ENCODE data around the gene PAOX. TPM values are rescaled to one million over a fixed set of nuclear protein-coding genes. Genes with fewer than 3 reads are reported as not detected.

The PAOX gene
- total RNA-seq, 1 experiment from 2014 or later, result 1.0 TPM

DNA sequence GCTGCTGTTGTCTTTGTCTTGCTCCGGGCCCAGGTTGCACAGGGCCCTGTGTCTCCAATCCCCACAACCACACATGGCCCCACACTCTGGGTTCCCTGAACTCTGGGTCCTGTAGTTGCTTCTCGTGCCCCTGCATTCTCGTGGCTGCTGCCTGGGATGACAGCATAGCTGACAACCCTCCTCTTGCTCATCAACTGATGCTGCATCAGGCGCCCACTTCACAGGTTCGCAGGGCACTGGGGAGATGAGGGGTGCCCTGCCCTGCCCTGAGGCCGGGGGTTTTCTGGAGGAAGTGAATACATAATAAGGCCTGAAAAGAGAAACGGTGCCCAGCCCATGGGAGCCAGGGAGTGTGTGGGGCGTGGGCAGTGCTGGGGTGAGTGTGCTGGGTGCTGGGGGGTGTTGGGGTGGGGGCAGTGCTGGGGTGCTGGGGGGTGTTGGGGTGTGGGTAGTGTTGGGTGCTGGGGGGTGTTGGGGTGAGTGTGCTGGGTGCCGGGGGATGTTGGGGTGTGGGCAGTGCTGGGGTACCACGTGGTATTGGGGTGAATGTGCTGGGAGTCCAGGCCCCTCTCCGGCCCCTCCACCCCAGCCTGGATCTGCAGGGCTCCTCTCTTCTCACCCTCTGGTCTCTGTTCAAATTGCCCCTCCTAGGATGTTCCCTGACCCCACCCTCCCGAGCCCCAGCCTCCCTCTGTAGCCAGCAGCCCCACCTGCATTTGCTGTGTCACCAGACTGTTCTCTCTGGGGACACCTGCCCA is 12.9 kb downstream of the PAOX start:
- in situ Hi-C loops (cut with HindIII; ENCODE audit: low pct_unique_long_range_greater_than_20kb, low sequenced_read_pairs), result no loop called here

DNA sequence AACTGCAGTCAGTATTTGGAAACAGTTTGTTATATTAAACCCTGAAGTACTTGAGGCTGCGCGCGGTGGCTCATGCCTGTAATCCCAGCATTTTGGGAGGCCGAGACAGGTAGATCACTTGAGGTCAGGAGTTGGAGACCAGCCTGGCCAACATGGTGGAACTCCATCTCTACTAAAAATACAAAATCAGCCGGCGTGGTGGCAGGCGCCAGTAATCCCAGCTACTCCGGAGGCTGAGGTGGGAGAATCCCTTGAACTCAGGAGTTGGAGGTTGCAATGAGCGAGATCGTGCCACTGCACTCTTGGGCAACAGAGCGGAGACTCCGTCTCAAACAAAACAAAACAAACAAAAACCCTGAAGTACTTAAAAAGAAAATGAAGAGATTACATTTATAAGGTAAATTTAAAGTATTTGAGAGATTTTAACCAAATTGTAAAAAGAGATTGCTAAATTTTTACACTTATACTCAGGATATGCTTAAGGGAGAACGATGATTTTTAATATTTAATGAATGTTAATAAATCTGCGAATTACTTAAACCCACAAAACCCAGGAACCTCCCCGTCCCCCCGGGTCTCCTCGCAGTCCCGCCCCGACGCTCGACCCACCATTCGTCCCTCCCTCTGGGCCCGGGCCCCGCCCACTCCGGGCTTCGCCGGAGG is 14.5 kb downstream of the PAOX start:
- no peak for DNase-seq (ENCODE audit: low read depth, low spot score)
- in situ Hi-C loops (cut with HindIII; ENCODE audit: low pct_unique_long_range_greater_than_20kb, low sequenced_read_pairs), result no loop called here

More for the DNA sequence above, 12.9 kb downstream of the PAOX start:
- DNase-seq (ENCODE audit: low read depth, low spot score), result no peak

DNA sequence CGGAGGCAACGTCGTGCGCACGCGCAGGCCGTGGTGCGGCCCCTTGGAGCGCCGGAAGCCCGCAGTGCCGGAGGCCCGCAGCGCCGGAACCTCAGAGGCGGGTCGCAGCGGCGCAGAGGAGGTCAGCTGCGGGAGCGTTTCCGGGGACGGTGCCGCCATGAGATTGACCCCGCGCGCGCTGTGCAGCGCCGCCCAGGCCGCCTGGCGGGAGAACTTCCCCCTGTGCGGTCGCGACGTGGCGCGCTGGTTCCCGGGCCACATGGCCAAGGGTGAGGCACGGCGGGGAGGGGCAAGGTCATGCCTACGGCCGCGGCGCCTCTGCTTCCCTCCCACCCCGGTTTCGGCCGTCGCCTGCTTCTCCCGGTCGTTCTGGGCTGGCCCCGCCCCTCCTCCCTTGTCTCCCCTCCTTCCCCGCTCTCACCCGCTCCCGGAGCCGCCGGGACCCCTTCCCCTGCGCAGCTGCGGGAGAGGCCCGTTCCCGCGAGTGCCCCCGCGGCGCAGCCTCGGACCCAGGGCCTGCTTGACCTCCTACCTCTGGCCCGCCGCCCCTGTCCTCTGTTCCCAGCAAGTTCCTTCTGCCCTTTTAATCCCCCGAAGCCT is 15.1 kb downstream of the PAOX start, which contains the start of gene MTG1:
TSS of gene MTG1 (plus strand) at position 94 of the 600 bp plus-strand sequence. CDS start at position 158, 64 bp downstream.
- in situ Hi-C loops (cut with HindIII; ENCODE audit: low pct_unique_long_range_greater_than_20kb, low sequenced_read_pairs), result no loop called here
- peak; percentile 89 for DNase-seq (ENCODE audit: low read depth, low spot score)

DNA sequence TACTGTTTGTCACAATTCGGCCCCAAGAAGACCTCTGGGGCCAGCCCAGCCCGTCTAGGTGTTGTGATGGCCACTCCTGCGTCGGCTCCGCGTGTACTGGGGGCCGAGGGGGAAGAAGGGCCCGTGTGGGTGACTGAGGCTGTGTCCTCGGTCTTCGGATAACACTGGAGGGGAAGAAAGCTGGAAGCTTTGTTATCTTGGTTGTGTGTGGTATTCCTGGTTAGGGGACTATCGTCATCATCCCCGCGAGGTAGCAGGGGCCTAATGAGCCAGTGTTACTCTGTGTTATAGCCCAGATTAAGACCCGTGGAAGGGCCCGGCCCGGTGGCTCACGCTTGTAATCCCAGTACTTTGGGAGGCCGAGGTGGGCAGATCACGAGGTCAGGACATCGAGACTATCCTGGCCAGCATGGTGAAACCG is 15.7 kb downstream of the PAOX start:
- DNase-seq (ENCODE audit: low read depth, low spot score), result no peak

DNA sequence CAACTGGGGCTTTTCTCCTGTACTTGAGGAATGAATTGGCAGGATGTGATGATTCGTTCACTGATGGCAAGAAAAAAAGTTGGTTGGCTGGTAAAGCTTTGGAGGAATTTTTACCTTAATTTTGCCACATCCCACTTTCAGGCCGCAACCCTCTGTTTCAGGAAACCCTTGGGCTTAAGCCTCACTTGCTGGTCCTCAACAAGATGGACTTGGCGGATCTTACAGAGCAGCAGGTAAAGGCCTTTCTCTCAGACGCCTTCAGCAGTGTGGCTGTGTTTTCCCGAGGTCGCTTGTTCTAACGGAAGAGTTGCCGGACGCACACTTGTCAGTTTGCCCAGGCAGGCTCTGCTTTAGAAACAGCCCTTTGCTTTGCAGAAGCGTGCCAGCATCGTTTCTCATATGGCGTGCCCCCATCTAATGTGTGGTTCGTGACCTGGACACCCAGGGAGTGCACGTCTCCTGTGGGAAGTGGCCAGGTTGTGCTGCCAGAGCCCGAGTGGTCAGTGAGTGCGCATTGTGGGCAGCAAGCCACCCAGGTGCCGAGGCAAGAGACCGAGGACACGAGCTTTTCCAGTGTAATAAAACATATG is 17.1 kb downstream of the PAOX start:
- in situ Hi-C loops (cut with HindIII; ENCODE audit: low pct_unique_long_range_greater_than_20kb, low sequenced_read_pairs), result no loop called here
- DNase-seq (ENCODE audit: low read depth, low spot score), result no peak

More for the DNA sequence above, 15.7 kb downstream of the PAOX start:
- in situ Hi-C loops (cut with HindIII; ENCODE audit: low pct_unique_long_range_greater_than_20kb, low sequenced_read_pairs), result no loop called here

DNA sequence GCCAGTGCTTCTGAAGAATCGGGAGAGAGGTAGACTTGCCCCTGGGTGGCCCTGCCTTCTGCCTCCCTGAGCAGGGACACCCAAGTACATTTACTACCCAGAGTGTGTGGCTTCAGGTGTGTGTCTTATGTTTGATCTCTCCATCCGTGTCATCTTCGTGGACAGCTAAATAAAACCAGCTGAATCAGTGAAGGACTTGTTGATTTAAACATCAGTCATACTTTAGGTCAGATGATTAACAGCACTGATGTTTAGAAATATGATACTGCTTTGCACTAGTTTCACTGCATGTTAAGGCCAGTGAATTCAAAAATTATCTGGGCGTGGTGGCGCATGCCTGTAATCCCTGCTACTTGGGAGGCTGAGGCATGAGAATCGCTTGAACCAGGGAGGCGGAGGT is 18.9 kb downstream of the PAOX start:
- DNase-seq (ENCODE audit: low read depth, low spot score), result no peak
- in situ Hi-C loops (cut with HindIII; ENCODE audit: low pct_unique_long_range_greater_than_20kb, low sequenced_read_pairs), result no loop called here

DNA sequence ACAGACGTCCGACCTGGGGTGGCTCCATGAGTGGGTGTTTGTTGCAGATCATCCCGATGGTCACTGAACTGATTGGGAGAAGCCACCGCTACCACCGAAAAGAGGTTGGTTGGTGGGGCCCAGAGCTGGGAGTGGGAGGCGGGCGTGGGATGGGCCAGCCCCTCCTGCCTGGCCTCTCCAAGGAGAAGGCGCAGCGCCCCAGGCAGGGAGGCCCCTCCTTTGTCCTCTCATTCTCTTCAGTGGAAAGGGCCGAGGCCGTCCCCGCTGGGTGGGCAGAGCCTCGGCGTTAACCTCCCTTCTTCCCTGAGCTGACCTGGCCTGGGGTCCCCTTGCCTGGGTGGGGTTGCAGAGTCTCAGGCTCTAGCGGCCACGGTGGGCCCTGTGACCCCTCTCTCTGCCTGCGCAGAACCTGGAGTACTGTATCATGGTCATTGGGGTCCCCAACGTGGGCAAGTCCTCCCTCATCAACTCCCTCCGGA is 20.1 kb downstream of the PAOX start:
- no peak for DNase-seq (ENCODE audit: low read depth, low spot score)
- in situ Hi-C loops (cut with HindIII; ENCODE audit: low pct_unique_long_range_greater_than_20kb, low sequenced_read_pairs), result no loop called here

DNA sequence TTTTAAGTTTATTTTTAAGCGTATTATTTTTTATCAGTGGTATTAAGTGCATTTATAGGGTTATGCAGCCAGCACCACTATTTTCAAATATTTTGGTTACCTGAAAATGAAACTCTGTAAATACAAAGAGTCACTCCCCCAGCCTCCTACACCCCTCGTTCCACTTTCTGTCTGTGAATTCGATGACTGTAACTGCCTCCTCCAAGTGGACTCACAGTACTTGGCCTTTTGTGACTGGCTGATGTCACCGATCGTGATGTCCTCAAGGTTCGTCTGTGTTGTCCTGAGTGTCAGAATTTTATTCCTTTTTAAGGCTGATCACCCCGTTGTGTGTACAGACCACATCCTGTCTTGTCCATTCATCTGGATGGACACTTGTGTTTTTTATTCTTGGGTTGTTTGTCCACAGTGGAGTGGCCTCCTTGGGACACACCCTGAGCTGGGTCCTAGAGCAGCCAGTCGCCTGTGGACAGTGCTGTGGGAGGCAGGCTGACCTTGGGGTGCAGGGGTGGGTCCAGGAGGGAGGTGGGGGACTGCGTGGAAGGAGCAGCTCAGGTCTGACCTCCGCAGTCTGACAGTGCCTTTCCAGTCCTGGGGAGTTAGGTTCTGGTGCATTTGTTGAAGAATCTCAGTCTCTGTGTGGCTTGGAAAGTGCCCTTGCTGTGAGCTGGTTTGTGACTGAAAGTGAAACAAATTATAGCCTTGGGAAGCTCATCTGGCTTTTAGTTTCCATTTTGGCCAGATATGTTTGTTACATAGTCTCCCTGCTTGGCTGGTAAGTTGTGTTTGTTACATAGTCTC is 21.8 kb downstream of the PAOX start:
- in situ Hi-C loops (cut with HindIII; ENCODE audit: low pct_unique_long_range_greater_than_20kb, low sequenced_read_pairs), result no loop called here
- DNase-seq (ENCODE audit: low read depth, low spot score), result no peak

DNA sequence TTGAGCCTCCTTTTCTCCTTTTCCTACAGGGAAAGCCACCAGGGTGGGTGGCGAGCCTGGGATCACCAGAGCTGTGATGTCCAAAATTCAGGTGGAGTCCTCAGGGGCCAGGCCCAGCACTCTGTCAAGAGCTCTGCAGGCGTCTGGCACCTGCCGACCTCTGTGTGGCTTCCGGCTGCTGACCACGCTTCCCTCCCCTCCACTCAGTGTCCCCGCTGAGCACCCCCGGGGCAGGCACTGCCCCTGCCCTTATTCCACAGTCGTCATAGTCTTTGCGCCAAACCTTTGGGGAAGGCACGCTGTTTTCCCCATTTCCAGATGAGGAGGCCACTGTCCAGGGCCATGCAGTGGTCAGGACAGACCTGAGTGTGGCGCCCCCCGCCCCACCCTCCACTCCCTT is 22.4 kb downstream of the PAOX start:
- in situ Hi-C loops (cut with HindIII; ENCODE audit: low pct_unique_long_range_greater_than_20kb, low sequenced_read_pairs), result no loop called here

DNA sequence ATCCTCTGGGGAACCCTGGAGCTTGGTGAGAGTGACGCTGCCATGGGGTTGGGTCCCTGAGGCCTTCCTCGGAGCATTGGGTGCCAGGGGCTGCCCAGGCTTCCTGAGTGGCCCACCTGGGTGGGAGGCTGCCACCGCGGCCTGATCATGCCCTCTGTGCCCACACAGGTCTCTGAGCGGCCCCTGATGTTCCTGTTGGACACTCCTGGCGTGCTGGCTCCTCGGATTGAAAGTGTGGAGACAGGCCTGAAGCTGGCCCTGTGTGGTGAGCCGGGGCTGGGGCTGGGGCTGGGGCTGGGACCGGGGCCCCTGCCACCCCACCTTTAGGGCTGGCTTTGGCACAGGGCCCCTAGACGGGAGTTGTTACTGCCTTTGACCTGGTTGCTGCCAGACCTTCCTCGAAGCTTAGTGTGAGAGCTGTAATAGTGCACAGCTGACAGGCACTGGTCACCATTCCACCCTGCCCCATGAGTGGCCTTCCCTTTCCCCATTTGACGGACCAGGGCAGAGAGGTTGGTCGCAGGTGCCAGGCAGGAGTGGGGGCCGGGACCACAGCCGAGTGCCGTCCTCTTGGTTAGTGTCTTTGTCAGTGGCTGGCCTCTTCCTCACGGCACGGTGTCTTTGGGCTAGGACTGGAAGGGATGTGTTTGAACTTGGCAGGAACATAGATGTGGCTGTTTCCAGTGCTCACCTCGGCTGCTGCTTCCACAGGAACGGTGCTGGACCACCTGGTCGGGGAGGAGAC is 23.1 kb downstream of the PAOX start:
- DNase-seq (ENCODE audit: low read depth, low spot score), result no peak
- in situ Hi-C loops (cut with HindIII; ENCODE audit: low pct_unique_long_range_greater_than_20kb, low sequenced_read_pairs), result no loop called here

More for the DNA sequence above, 22.4 kb downstream of the PAOX start:
- no peak for DNase-seq (ENCODE audit: low read depth, low spot score)

DNA sequence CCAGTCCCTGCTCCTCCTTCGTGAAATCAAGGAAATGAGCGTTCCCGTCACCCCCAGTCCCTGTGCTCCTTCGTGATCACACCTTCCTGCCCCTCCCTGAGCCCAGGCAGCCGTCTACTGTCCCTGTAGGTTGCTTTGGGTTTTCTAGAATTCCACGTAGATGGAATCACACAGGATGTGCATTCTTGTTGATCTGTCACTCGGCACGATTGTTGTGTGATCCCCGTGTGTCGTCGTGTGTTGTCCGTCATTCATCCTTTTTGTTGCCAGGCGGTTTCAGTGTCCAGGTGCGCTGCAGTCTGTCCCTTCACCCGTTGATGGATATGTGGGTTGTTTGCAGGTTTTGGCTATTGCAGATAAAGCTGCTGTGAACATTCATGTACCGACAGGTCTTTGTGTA is 24.3 kb downstream of the PAOX start:
- in situ Hi-C loops (cut with HindIII; ENCODE audit: low pct_unique_long_range_greater_than_20kb, low sequenced_read_pairs), result no loop called here
- DNase-seq (ENCODE audit: low read depth, low spot score), result no peak

DNA sequence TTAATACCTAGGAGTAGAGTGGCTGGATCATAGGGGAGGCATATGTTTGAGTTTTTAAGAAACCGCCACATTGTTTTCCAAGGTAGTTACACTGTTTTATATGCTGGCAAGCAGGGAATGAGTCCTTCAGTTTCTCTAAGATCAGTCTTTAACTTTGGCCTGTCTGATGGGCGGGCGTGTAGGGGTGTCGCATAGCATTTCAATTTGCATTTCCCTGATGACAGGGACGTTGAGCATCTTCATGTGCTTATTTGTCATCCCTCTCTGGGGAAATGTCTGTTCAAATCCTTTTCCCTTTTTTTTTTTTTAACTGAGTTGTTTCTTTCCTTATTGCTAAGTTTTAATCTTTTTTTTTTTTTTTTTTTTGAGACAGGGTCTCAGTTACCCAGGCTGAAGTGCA is 24.7 kb downstream of the PAOX start:
- no peak for DNase-seq (ENCODE audit: low read depth, low spot score)
- in situ Hi-C loops (cut with HindIII; ENCODE audit: low pct_unique_long_range_greater_than_20kb, low sequenced_read_pairs), result no loop called here

DNA sequence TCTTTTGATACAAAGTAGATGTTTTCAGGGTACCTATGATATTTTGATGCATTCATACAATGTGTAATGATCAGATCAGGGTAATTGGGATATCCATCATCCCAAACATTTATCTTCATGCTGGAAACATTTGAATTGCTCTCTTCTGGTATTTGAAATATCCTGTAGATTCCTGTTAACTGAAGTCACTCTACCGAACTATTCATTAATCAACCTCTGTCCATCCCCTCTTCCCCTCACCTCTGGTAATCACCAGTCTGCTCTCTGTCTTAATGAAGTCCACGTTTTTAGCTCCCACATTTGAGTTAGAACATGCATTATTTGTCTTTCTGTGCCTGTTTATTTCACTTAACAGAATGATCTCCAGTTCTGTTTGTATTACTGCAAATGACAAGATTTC is 26.2 kb downstream of the PAOX start:
- in situ Hi-C loops (cut with HindIII; ENCODE audit: low pct_unique_long_range_greater_than_20kb, low sequenced_read_pairs), result no loop called here
- DNase-seq (ENCODE audit: low read depth, low spot score), result no peak

DNA sequence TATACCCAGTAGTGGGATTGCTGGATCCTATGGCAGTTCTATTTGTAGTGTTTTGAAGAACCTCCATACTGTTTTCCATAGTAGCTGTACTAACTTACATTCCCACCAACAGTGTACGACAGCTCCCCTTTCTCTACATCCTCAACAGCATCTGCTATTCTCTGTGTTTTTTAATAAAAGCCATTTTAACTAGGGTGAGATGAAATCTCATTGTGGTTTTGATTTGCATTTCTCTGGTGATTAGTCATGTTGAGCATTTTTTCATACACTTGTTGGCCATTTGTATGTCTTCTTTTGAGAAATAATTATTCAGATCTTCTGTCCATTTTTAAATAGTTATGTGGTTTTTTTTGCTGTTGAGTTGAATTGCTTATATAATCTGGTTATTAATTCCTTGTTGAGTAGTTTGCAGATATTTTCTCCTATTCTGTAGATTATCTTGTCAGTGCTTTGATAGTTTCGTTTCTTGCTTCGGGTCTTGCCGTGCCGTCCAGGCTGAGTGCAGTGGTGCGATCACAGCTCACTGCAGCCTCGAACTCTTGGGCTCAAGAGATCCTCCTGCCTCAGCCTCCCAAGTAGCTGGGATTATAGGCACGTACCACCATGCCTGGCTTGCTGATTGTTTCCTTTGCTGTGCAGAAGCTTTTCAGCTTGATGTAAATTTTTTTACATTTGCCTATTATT is 26.9 kb downstream of the PAOX start:
- no peak for DNase-seq (ENCODE audit: low read depth, low spot score)
- in situ Hi-C loops (cut with HindIII; ENCODE audit: low pct_unique_long_range_greater_than_20kb, low sequenced_read_pairs), result no loop called here

DNA sequence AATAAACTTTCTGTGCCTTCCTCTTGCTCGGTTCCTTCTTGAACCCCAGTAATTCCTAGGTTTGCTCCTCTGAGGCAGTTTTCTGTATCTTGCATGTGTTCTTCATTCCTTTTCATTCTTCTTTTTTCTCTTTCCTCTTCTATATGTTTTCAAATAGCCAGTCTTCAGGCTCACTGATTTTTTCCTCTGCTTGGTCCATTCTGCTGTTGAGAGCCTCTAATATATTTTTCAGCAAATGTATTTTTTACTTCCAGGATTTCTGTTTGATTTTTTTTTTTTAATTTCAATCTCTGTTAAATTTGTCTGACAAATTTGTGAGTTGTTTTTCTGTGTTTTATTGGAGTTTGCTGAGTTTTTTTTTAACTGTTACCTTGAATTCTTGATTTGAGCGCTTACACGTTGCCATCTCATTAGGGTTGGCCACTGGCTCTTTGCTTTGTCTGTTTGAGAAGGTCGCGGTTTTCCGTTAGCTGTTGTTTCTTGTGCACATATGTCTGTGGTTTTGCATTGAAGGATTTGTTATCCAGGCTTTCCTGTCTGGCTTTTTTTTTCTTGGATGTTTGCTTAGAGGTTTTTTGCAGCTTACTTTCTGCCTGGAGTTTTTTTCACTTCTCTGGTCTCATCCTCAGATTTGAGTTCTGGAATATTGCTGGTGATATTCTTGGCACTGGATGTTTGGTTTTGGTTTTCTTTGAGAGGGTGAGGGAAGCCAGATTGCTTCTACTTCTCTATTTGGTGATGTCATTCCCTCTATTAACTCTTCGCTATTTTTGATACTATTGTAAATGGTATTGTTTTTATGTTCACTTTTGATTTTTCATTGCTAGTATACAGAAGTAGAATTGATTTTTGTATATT is 32.7 kb downstream of the PAOX start:
- in situ Hi-C loops (cut with HindIII; ENCODE audit: low pct_unique_long_range_greater_than_20kb, low sequenced_read_pairs), result no loop called here
- no peak for DNase-seq (ENCODE audit: low read depth, low spot score)

DNA sequence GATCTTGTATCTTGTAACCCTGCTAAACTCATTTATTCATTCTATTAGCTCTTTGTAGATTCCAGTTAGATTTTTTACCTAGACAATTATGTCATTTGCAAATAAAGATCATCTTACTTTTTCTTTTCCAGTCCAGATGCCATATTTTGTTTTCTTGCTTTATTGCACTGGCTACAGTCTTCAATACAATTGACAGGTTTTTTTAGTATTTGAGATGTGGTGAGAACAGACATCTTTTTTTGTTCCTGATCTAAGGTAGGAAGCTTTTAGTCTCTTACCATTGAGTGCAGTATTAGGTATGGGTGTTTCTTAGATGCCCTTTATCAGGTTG is 33.3 kb downstream of the PAOX start:
- in situ Hi-C loops (cut with HindIII; ENCODE audit: low pct_unique_long_range_greater_than_20kb, low sequenced_read_pairs), result no loop called here
- DNase-seq (ENCODE audit: low read depth, low spot score), result no peak
